HepG2 (cell line): ENCODE results near the gene AFAP1L2.

ENCODE experiments used
- CTCF ChIP-seq: sonication (generic); formaldehyde crosslinking; IDR thresholded peaks from 2 replicates; pipeline ENCODE4 v1.5.0; 2020; ENCODE audit warnings: mild to moderate bottlenecking, missing genetic modification reagents, moderate library complexity
- NCOA1 ChIP-seq: sonication (generic); formaldehyde crosslinking; IDR thresholded peaks from 2 replicates; pipeline ENCODE4 v1.9.0; 2021; ENCODE audit warnings: missing genetic modification reagents
- PITX1 ChIP-seq: sonication (generic); formaldehyde crosslinking; IDR thresholded peaks from 2 replicates; pipeline ENCODE4 v1.5.1; 2020; ENCODE audit warnings: mild to moderate bottlenecking, missing genetic modification reagents
- SMAD1 ChIP-seq: sonication (generic); formaldehyde crosslinking; IDR thresholded peaks from 2 replicates; pipeline ENCODE4 v1.4.0; 2020; ENCODE audit warnings: missing genetic modification reagents, low read depth, mild to moderate bottlenecking, borderline replicate concordance
- YEATS4 ChIP-seq: sonication (generic); formaldehyde crosslinking; IDR thresholded peaks from 2 replicates; pipeline ENCODE4 v1.4.0; 2020; ENCODE audit warnings: missing genetic modification reagents, borderline replicate concordance
- TF ChIP-seq, protein P1 (sequence below): sonication (generic); formaldehyde crosslinking; IDR thresholded peaks from 2 replicates; pipeline ENCODE4 v1.5.0; 2020; ENCODE audit warnings: mild to moderate bottlenecking, missing genetic modification reagents

GRCh38 chr10:114273910-114274309 lies 130.4 kb downstream of the AFAP1L2 start:
- TF ChIP-seq NCOA1, result no peak
- TF ChIP-seq SMAD1 (CRISPR knock-in tag), result no peak
- no peak for TF ChIP-seq PITX1 (CRISPR knock-in tag)
- TF ChIP-seq, protein P1, sequence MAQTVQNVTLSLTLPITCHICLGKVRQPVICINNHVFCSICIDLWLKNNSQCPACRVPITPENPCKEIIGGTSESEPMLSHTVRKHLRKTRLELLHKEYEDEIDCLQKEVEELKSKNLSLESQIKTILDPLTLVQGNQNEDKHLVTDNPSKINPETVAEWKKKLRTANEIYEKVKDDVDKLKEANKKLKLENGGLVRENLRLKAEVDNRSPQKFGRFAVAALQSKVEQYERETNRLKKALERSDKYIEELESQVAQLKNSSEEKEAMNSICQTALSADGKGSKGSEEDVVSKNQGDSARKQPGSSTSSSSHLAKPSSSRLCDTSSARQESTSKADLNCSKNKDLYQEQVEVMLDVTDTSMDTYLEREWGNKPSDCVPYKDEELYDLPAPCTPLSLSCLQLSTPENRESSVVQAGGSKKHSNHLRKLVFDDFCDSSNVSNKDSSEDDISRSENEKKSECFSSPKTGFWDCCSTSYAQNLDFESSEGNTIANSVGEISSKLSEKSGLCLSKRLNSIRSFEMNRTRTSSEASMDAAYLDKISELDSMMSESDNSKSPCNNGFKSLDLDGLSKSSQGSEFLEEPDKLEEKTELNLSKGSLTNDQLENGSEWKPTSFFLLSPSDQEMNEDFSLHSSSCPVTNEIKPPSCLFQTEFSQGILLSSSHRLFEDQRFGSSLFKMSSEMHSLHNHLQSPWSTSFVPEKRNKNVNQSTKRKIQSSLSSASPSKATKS, result no peak
- no peak for TF ChIP-seq YEATS4 (CRISPR knock-in tag)
- no peak for TF ChIP-seq CTCF (CRISPR knock-in tag)
